HTR-8/SVneo (cell line): ENCODE results near the gene RPUSD1.
"Not testable (repeated sequence)": the region's sequence is repeated elsewhere in the genome, so short reads cannot be mapped to it uniquely, and the experiment has no call there.

Experiments
- DNase-seq: peaks from one replicate; pipeline ENCODE4 v3.0.0; 2011; ENCODE audit warnings: low spot score, mixed read lengths; ENCODE audit not compliant: insufficient read length
- FAIRE-seq: peaks from 2 replicates; lab custom pipeline; 2011; peaks lifted over from hg19 to GRCh38; lab: Jason Lieb, UNC

Gene RPUSD1

GRCh38 chr16:787321-787966, 737 bp downstream of the RPUSD1 start:
- FAIRE-seq (no peak), DNase-seq (no peak)

GRCh38 chr16:785563-786535, 2.3 kb downstream of the RPUSD1 start:
- FAIRE-seq (no peak), DNase-seq (no peak)

DNA sequence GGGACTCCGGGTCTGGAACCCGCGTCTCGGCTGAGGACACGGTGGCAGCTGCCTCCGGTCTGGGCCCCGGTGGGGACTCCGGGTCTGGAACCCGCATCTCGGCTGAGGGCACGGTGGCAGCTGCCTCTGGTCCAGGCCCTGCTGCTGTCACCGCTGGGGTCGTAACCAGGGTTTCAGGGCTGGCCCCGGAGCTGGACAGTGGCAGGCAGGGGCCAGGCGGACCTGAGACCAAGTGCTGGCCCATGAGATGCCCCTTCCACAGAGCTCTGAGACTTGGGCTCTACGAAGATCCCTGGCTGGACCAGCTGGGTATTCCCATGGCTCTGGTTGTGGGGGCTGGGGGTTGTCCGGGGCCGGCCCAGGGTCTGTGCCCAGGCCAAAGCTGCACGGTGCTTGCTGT, 3.8 kb downstream of the RPUSD1 start:
- no peak for FAIRE-seq
- DNase-seq: no peak

- FAIRE-seq (no peak), DNase-seq (no peak)
These were observed 4.6 kb downstream of the RPUSD1 start for GRCh38 chr16:783404-784161.

GRCh38 chr16:782766-783403, 5.3 kb downstream of the RPUSD1 start:
- no peak for FAIRE-seq
- no peak for DNase-seq

DNA sequence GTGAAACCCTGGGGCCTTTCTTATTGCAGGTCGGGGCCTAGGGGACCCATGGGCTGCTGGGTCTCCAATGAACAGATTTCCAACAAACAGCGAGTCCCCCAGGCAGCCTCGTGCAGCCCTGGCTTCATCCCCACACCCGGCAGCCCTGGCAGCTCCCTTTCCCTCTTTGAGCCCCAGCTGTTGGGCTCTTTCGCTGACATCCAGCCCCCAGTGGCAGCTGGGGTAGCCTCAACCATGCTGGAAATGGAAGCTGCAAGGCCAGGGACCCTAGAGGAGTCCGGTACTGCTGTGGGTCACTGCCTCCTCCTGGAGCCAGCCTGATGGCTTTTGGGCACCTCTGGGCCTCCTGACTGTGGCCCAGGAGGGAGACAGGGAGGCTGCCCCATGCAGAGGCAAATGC, 5.9 kb downstream of the RPUSD1 start:
- FAIRE-seq (no peak), DNase-seq (no peak)

DNA sequence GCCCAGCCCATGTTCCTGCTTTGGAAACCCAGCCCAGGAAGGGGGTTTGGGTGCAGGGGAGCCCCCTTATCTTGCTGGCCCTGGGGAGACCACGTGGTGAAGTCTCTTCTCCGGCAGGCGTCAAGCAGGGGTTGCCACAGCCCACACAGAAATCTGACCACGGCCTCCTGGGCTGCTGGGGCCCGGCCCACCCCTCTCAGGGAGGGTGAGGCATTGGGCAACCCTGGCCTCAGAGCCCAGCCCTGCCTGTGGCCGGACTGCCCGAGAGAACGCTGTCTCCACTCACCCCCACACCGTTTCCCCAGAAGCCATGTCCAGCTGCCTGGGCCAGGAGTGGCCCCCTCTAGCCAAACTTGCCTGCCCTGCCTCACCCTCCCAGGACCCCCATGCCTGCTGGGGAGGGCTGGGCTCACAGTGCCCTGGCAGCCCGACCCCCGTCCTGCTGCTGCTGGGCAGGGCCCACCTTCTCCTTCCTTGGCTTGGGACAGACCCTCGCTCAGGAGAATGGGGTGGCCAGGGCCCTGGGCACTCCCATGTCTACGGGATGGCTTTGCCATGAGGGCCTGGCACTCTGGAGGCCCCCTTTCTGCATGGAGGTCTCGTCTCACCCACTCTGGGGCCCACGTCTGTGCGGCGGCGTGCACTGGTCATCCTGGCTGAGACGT, 6.7 kb downstream of the RPUSD1 start:
- FAIRE-seq: no peak

DNA sequence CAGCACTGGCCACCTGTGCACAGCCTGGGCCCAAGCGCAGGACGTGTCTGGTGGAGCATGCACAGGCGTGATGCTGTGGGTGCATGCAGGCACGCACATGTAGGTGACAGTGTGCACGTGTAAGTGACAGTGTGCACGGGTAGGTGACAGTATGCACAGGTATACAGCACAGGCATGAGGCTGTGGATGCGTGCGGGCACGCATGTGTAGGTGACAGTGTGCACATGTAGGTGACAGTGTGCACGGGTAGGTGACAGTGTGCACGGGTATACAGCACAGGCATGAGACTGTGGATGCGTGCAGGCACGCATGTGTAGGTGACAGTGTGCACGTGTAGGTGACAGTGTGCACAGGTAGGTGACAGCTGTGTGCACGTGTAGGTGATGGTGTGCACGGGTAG, 7.9 kb downstream of the RPUSD1 start:
- peak; percentile 96 for FAIRE-seq
- DNase-seq: no peak

More for the DNA sequence above, 6.7 kb downstream of the RPUSD1 start:
- no peak for DNase-seq

GRCh38 chr16:779561-779960, 8.6 kb downstream of the RPUSD1 start:
- DNase-seq (no peak), FAIRE-seq (no peak)

GRCh38 chr16:778909-779527, 9.2 kb downstream of the RPUSD1 start:
- FAIRE-seq: peak; percentile 28

GRCh38 chr16:778447-778846, 9.7 kb downstream of the RPUSD1 start:
- no peak for FAIRE-seq
- no peak for DNase-seq

More at GRCh38 chr16:778909-779527, 9.2 kb downstream of the RPUSD1 start:
- no peak for DNase-seq

GRCh38 chr16:777826-778225, 10.4 kb downstream of the RPUSD1 start:
- FAIRE-seq (no peak), DNase-seq (no peak)

GRCh38 chr16:776824-777223, 11.4 kb downstream of the RPUSD1 start:
- FAIRE-seq (no peak), DNase-seq (no peak)

GRCh38 chr16:776298-776697, 11.9 kb downstream of the RPUSD1 start:
- DNase-seq, FAIRE-seq: not testable (repeated sequence)

GRCh38 chr16:775236-775796, 12.9 kb downstream of the RPUSD1 start:
- FAIRE-seq (no peak), DNase-seq (no peak)

- DNase-seq (no peak), FAIRE-seq (no peak)
These were observed 13.8 kb downstream of the RPUSD1 start for GRCh38 chr16:774086-775001.

DNA sequence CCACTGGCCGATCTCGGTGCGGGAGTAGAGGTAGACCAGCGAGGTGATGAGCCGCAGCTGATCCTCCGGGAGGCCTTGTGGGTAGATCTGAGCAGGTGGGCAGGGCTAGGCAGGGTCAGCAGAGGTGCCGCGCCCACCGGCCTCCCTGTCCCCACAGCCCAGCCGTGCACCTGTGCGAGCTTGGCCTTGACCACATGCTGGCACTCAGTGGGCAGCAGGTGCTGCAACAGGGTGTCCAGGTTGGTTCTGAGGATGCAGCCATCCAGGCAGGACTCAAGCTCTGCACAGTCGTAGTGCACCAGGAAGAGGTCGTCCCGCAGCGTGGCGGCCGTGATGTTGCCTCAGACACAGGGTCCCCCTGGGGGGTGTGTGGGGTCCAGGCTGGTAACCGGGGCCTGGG, 15.2 kb downstream of the RPUSD1 start:
- FAIRE-seq (peak; percentile 28), DNase-seq (no peak)

DNA sequence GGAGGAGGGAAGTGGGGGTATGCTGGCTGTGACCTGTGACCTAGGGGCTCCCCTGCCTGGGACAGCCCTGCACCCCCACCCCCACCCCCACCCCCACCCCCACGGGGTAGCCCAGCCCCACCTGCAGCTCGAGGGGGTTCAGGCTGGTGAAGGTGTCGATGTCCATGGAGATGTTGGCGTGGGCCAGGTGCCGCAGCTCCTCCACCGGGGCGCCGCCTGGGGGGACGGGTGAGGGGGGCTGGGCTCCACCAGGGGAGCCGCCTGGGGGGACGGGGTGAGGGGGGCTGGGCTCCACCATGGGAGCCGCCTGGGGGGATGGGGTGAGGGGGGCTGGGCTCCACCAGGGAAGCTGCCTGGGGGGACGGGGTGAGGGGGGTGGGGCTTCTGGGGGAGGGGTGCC, 17.8 kb downstream of the RPUSD1 start:
- FAIRE-seq (no peak), DNase-seq (no peak)
